Activated CD8-positive, alpha-beta T cell treated with anti-CD3 and anti-CD28 coated beads for 36 hours (primary cell): ENCODE data around the gene TMEM165. TPM values are rescaled to one million over a fixed set of nuclear protein-coding genes. Genes with fewer than 3 reads are reported as not detected.

Source experiments
- ATAC-seq: fragments of 200-7000 bp; cut with Tn5 transposase; one replicate; pipeline ENCODE4 v1.10.0; 2021; ENCODE audit warnings: mild to moderate bottlenecking, moderate library complexity
- CTCF ChIA-PET: fragments of 350-600 bp; sonication (Branson Sonifier 250); formaldehyde crosslinking; loops from one replicate; lab custom pipeline; 2021; ENCODE audit warnings: antibody characterized with exemption; lab: Charles Lee
- POLR2A ChIA-PET: fragments of 350-600 bp; sonication (Branson Sonifier 250); formaldehyde crosslinking; loops from one replicate; lab custom pipeline; 2021; ENCODE audit warnings: antibody characterized with exemption; lab: Charles Lee
- DNase-seq: peaks from one replicate; pipeline ENCODE4 v3.0.0-alpha.2; 2020
- H3K27ac Mint-ChIP-seq: one replicate; pipeline ENCODE4 v1.8.0; 2021; ENCODE audit warnings: mild to moderate bottlenecking, mixed read lengths
- H3K27me3 Mint-ChIP-seq: one replicate; pipeline ENCODE4 v1.8.0; 2021; ENCODE audit warnings: mixed read lengths
- H3K36me3 Mint-ChIP-seq: one replicate; pipeline ENCODE4 v1.8.0; 2021; ENCODE audit warnings: low read depth, mixed read lengths
- H3K4me1 Mint-ChIP-seq: one replicate; pipeline ENCODE4 v1.8.0; 2021; ENCODE audit warnings: low read depth, mixed read lengths
- H3K4me3 Mint-ChIP-seq: one replicate; pipeline ENCODE4 v1.8.0; 2021; ENCODE audit warnings: mild to moderate bottlenecking, moderate library complexity, mixed read lengths
- H3K9me3 Mint-ChIP-seq: one replicate; pipeline ENCODE4 v1.8.0; 2021; ENCODE audit warnings: mixed read lengths
- intact Hi-C: fragments of 100-400 bp; cut with micrococcal nuclease; formaldehyde crosslinking; loops from one replicate; pipeline ENCODE4 v1.10.0; 2022
- total RNA-seq, 2 experiments: library from RNA; stranded (reverse); gene quantifications; one replicate each; pipeline ENCODE4 v1.2.3, GENCODE V29; 2021
- TF ChIP-seq, protein P1 (sequence below): fragments of 200-600 bp; IDR thresholded peaks from one replicate; pipeline ENCODE4 v1.8.0; 2022; ENCODE audit warnings: antibody characterized with exemption, mild to moderate bottlenecking

The TMEM165 gene
- total RNA-seq, 2 experiments from 2014 or later: 46.6 to 46.9 TPM

DNA sequence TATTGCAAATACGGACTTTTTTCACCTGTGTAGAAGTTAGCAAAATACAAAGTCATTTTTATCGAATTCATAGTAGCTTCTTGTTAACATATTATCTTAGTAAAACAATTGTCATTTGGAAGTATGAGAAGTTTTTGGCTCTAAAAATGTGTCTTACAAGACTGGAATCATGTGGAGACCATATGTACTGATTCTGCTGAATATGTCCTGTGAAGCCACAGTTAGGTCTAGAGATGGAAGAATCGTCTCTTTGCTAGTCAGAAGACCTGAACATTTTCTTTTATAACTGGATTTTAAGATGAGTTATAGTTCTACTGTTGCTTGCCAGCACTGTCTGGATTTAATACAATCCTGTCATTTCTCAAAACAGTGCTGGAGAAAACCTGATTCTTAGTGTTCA, 29.0 kb downstream of the TMEM165 start:
- Mint-ChIP-seq H3K36me3 (peaks cover 49% of the 10 kb centered on the region), H3K9me3 (no peaks in the 10 kb centered on the region), H3K4me1 (no peaks in the 10 kb centered on the region), H3K27me3 (no peaks in the 10 kb centered on the region), H3K27ac (no peak overlapping the region), H3K4me3 (no peak overlapping the region)
- DNase-seq: no peak
- ChIA-PET POLR2A (no interaction called here), CTCF (no interaction called here)
- intact Hi-C loops: no loop called here
- ATAC-seq: no peak
- TF ChIP-seq, protein P1, sequence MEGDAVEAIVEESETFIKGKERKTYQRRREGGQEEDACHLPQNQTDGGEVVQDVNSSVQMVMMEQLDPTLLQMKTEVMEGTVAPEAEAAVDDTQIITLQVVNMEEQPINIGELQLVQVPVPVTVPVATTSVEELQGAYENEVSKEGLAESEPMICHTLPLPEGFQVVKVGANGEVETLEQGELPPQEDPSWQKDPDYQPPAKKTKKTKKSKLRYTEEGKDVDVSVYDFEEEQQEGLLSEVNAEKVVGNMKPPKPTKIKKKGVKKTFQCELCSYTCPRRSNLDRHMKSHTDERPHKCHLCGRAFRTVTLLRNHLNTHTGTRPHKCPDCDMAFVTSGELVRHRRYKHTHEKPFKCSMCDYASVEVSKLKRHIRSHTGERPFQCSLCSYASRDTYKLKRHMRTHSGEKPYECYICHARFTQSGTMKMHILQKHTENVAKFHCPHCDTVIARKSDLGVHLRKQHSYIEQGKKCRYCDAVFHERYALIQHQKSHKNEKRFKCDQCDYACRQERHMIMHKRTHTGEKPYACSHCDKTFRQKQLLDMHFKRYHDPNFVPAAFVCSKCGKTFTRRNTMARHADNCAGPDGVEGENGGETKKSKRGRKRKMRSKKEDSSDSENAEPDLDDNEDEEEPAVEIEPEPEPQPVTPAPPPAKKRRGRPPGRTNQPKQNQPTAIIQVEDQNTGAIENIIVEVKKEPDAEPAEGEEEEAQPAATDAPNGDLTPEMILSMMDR: no peak

DNA sequence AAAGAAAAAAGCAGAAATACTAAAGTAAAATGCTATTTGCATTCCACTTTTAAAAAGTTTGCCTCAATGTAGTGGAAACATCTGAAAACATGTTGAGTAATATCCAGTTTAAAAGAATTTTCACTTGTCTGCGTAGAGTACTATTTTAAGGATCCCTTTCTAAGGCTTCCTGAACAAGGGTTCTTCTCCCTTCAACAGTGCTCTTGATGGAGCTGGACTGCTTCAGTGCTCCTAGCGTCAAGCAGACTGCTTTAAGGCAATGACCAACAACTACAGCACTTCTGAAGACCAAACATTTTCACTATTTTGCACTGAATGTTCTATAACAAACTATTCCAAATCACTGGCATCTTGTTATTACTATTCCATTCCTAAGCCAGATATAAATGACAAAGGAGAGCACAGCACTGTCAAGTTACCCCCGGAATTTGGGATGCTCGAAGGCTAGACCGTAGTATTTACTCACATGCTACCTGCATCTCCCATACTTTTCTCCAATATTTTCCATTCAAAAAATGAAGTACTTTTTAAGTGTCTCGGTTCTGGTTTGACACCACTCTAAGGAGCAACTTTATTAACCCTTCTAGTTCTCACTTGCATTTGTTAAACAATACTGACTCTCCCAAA, 36.1 kb downstream of the TMEM165 start:
- intact Hi-C loops: loop anchor here (10.0 kb wide), 1 partner anchor 113 kb away; the partner anchor contains the start of gene CLOCK
- POLR2A ChIA-PET: no interaction called here

DNA sequence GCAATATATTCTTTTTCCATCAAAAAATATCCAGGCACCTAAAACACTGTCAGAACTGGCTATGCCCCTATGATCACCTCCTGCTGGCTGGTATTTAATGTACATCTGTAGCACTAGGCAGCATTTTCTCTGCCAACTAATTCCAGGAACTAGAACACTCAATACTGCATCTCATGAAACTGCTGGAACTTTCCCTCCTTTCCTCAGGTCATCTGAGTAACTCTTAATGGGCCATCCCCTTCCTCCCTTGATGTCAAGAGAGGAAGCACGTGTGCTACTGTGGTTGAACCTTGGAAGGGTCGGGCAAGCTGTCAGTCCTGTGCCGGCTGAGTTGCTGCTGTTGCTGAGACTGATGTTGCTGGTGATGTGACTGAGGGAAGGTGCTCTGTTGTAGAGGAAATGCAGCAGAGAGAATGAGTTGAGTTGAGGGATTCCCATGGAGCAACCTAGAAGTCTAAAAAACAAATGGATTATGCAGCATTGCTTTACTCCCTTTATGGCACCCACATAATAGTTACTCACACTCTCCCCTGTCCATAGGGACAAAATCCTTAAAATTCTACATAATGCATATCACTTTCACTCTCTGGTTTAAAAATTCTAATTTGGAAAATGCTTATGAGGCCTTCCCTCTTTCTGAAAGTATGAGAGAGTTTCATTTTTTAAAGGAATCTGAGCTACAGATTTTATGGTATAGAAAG, 39.5 kb downstream of the TMEM165 start:
- H3K27ac Mint-ChIP-seq: peak overlapping the region; percentile 61
- ChIA-PET CTCF (interaction anchor here (0.8 to 1.7 kb wide), 2 partner anchors 9 to 90 kb away, joined by 3 to 4 read pairs; partner anchors contain the start of gene SRD5A3), POLR2A (interaction anchor here (0.6 kb wide), 1 partner anchor 36 kb away, joined by 4 read pairs; no protein-coding TSS in a partner anchor)
- H3K9me3 Mint-ChIP-seq: no peaks in the 10 kb centered on the region
- H3K27me3 Mint-ChIP-seq: no peaks in the 10 kb centered on the region
- intact Hi-C loops: loop anchor here (10.0 kb wide), 1 partner anchor 110 kb away; the partner anchor contains the start of gene CLOCK
- H3K4me1 Mint-ChIP-seq: peaks cover 18% of the 10 kb centered on the region
- peak; percentile 52 for DNase-seq
- no peak overlapping the region for H3K4me3 Mint-ChIP-seq
- TF ChIP-seq, protein P1: peak; percentile 6
- H3K36me3 Mint-ChIP-seq: peaks cover 37% of the 10 kb centered on the region
- peak; percentile 96 for ATAC-seq

More for the DNA sequence above, 36.1 kb downstream of the TMEM165 start:
- no peak for ATAC-seq
- H3K36me3 Mint-ChIP-seq: peaks cover 39% of the 10 kb centered on the region
- DNase-seq: no peak
- H3K4me1 Mint-ChIP-seq: peaks cover 18% of the 10 kb centered on the region
- H3K4me3 Mint-ChIP-seq: no peak overlapping the region
- TF ChIP-seq, protein P1: no peak
- peak overlapping the region; percentile 38 for H3K27ac Mint-ChIP-seq
- H3K9me3 Mint-ChIP-seq: no peaks in the 10 kb centered on the region
- CTCF ChIA-PET: interaction anchor here (1.3 kb wide), 2 partner anchors 13 to 456 kb away, joined by 3 to 5 read pairs; no protein-coding TSS in a partner anchor
- no peaks in the 10 kb centered on the region for H3K27me3 Mint-ChIP-seq

DNA sequence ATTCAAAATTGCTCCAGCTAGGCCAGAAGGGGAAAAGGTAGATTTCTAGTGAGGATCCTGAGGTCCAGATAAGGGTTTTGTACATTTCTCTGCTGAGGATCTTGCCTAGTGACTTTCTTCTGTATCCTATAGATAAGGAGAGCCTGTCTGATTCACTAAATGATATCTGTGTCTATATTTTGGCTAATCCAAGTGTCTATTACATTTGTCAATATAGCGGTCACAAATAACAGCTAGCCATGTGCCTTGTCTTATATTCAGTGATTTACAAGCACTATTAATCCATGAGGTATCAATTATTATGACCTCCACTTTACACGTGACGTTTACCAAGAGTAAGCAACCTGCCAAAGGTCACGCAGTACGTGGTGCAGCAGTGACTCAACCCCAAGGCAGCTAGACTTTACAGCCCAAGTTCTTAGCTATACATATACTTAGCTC, 41.6 kb downstream of the TMEM165 start:
- Mint-ChIP-seq H3K36me3 (peaks cover 33% of the 10 kb centered on the region), H3K9me3 (no peaks in the 10 kb centered on the region), H3K27ac (no peak overlapping the region), H3K4me1 (peaks cover 18% of the 10 kb centered on the region), H3K27me3 (no peaks in the 10 kb centered on the region), H3K4me3 (no peak overlapping the region)
- DNase-seq (no peak), ATAC-seq (no peak)
- POLR2A ChIA-PET: interaction anchor here (1.2 kb wide), 1 partner anchor 112 kb away, joined by 4 read pairs; no protein-coding TSS in a partner anchor
- TF ChIP-seq, protein P1: no peak
- CTCF ChIA-PET: interaction anchor here (1.1 to 1.2 kb wide), 2 partner anchors 9 to 91 kb away, joined by 3 to 4 read pairs; partner anchors contain the start of gene SRD5A3
- intact Hi-C loops: loop anchor here (10.0 kb wide), 1 partner anchor 107 kb away; the partner anchor contains the start of gene CLOCK
